Inflammatory macrophage treated with lipopolysaccharide for 4 hours (primary cell): ENCODE results near the gene RECK.
"Not testable (repeated sequence)": the region's sequence is repeated elsewhere in the genome, so short reads cannot be mapped to it uniquely, and the experiment has no call there.

Experiments
- DNase-seq: peaks from one replicate; pipeline ENCODE4 v3.0.0-alpha.2; 2020

The RECK gene

DNA sequence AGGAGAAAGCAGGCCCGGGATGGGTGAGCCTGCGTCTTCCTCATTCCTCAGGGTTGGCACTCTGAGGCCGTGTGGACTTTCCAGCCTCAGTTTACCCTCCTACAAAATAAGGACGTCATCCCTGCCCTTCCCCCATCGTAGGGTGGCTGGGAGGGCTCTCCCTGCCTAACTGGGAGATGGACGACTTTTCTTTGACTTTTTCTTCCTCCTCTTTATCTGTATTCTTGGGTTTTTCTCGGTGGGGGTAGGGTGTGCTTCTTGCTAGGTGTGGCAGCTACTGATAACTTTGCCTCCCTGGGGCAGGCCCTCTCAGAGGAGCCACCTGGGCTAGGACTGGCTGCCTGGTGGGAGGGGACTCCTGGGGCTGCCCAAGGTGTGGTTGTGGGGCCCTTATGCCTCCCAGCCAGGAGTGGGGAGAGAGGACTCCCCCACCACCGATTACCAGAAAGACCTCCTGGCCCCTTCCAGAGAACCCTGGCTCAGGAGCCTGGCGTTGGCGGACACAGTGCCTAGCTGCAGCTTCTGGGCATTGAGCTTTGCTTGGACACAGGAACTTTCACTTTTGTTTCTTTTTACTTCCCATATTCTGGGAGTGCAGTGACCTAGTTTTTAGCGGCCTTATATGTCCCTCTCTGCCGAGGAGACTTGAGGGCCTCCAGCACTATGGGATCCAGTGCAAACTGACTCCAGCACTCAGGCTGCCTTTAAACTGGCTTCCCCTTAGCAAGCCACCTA, 106.0 kb downstream of the RECK start:
- DNase-seq, result peak; percentile 89

DNA sequence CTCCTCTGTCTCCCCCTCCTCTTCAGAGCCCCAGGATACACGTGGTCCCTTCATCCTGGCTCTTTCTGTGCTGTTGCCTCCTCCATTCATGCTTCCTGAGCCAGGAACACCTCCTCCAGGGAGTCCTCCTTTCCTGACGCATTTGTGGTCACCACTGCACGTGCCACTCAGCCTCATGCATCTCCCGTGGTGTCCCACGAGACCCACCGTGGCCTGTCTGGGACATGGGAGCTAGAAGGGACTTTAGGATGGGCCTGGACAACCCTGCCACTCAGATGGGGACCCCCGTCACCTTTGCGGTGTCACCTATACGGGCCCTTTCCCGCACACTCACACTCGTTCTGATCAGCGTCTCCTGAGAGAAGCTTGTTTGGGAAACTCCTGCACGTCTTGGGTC, 106.5 kb downstream of the RECK start:
- DNase-seq, result peak; percentile 36

DNA sequence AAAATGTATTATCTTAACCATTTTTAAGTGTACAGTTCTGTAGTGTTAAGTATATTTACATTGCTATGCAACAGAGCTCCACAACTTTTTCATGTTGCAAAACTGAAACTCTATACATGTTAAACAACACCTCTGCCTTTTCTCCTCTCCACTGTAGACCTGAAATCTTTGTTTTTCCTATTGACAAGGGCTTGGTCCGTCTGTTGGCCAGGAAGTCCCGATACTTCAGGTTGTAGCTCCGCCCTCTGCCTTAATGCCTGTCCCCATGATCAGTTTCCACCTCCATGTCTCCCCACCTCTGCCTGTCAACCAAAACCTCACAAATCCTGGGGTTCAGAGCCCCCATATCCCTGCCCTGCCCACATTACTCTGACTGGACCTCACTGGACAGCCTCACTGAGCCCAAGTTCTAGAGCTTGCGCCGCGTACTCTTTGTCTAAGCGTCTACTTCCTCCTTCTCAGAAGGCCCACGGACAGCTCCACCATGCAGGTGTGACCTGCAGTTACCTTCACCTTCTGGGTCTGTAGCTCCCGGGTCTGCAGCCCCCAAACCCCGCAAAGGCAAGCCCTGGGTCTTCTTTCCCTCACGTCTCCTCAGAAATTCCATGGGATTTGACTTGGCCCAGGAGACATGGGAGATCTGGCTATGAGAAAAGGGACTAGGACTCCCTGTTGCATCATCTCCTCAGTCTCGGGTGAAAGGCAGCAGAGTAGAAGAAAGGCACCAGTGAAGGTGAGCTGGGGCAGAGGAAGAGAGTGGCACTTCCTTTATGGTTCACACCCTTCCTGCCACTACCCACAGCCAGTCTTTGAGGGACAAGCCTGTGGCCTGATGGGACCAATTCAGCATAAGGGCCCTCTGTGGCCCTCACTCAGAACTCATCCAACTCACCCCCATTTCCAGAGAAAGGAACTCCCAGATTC, 107.9 kb downstream of the RECK start:
- DNase-seq, result no peak

DNA sequence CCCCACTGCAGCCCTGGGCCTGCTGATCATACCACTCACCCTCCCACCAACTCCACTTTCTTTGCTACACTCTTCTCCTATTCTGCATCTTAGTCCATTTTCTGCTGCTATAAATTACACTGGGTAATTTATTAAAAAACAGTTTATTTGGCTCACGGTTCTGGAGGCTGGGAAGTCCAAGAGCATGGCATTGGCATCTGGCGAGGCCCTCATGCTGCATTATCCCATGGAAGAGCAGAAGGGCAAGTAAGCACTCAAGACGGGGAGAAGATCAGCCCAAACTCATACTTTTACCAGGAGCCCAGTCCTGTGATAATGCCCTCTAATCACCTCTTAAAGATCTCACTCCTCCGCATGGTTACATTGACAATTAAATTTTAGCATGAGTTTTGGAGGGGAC, 109.3 kb downstream of the RECK start:
- no peak for DNase-seq

DNA sequence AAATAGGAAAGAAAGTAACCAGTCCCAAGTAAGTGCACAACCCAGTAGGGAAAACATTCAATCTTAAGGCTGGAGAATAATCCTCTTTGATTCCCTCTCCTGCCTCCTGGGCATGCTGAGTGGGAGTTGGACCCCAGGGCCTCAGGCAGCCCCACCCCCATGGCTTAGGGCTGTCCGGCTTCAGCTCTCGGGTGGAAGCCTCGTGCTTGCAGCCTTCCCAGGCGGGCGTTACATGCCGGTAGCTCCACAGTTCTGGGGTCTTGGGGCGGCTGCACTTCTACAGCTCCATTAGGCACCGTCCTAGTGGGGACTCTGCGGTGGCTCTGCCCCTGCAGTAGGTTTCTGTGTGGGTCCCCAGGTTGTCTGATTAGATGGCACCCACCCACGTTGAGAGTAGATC, 109.9 kb downstream of the RECK start:
- no peak for DNase-seq

GRCh38 chr9:36147441-36148175, 110.9 kb downstream of the RECK start:
- DNase-seq, result no peak

GRCh38 chr9:36148311-36149051, 111.8 kb downstream of the RECK start:
- peak; percentile 94 for DNase-seq

DNA sequence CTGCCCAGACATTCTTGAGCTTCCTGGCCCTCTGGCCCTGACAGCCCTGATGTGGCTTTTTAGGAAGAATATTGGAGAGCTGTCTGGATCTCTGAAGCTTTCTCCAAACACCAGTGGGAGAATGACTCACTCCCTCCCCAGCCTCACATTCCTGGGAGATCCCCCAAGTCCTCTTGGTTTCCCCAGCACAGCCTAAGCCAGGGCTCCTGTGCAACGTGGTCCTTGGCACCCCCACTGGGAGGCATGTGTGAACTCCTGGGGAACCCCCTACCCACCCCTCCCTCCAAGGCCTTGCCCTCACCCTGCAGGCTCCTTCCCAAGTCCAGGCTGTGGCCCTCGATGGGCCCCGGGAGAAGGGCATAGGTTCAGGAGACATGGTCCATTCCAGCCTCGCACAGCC, 112.5 kb downstream of the RECK start:
- no peak for DNase-seq

DNA sequence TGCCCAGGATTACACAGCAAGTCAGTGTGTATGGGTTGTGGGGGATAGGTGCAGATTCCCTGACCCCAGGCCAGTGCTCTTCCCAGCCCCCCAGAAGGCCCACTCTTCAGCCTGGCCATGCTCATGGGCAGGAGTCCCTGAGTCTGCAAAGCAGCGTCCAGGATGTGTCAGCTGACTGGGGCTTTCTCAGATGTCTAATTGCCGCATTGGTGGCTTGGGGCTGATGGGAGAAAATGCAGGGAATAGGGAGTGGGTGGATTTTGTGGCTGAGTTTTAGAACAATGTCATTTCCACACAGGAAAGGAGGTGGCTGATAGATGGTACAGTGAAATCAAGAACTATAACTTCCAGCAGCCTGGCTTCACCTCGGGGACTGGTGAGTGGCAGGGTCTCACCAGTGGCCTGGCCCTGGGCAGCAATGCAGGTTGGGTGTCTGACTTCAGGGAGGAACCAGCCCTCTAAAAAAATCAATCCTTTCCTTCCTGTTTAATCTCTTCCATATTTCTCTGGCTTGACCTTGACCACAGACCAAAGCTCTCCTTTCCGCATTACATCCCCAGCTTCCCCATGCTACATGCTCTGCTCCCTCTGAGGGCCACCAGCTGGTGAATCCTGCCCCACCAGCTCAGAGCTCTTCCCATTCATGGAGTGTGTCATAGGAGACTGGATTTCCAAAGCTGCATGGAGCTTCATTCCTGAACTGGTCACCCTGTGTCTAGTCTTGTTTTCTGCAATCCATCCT, 114.0 kb downstream of the RECK start:
- peak; percentile 78 for DNase-seq

- DNase-seq, result peak; percentile 92
These were observed 114.8 kb downstream of the RECK start for GRCh38 chr9:36151316-36152210.

GRCh38 chr9:36152741-36153438, 116.2 kb downstream of the RECK start:
- DNase-seq, result no peak

- peak; percentile 56 for DNase-seq
These were observed 117.0 kb downstream of the RECK start for GRCh38 chr9:36153746-36154145.

GRCh38 chr9:36154331-36154952, 117.7 kb downstream of the RECK start:
- DNase-seq, result peak; percentile 97

GRCh38 chr9:36156116-36156515, 119.4 kb downstream of the RECK start:
- DNase-seq, result peak; percentile 44

- DNase-seq, result peak; percentile 64
These were observed 121.4 kb downstream of the RECK start for GRCh38 chr9:36158122-36158521.

GRCh38 chr9:36158917-36159316, 122.2 kb downstream of the RECK start:
- no peak for DNase-seq

- not testable (repeated sequence) for DNase-seq
These were observed 122.8 kb downstream of the RECK start for GRCh38 chr9:36159509-36159908.

DNA sequence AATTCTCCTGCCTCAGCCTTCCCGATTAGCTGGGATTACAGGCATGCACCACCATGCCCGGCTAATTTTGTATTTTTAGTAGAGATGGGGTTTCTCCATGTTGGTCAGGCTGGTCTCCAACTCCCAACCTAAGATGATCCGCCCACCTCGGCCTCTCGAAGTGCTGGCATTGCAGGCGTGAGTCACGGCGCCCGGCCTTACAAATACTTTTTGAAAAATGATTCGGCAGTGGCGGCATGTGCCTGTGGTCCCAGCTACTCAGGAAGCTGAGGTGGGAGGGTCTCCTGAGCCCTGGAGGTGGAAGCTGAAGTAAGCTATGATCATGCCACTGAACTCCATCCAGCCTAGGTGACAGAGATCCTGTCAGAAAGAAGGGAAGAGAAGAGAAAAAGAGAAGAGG, 123.4 kb downstream of the RECK start:
- DNase-seq, result not testable (repeated sequence)

GRCh38 chr9:36161187-36161586, 124.5 kb downstream of the RECK start:
- no peak for DNase-seq
